BJ (cell line): ENCODE measurements around the gene TXK. TPM values are rescaled to one million over a fixed set of nuclear protein-coding genes. Genes with fewer than 3 reads are reported as not detected.

ENCODE experiments used
- CTCF ChIA-PET: fragments of 350-600 bp; formaldehyde crosslinking; extraction: SDS; loops from one replicate; lab custom pipeline; 2021; ENCODE audit warnings: antibody characterized with exemption, inconsistent platforms; lab: Yijun Ruan, JAX
- POLR2A ChIA-PET: fragments of 300-600 bp; sonication (Branson Sonifier 250); formaldehyde crosslinking; extraction: SDS; loops from one replicate; lab custom pipeline; 2021; ENCODE audit warnings: antibody characterized with exemption; lab: Charles Lee
- DNase-seq: peaks from one replicate; pipeline ENCODE4 v3.0.0-alpha.2; 2011; ENCODE audit warnings: low read depth
- H3K27me3 ChIP-seq: 2 replicates; pipeline ENCODE4 v1.6.0; 2011; ENCODE audit warnings: low read length; ENCODE audit not compliant: control insufficient read depth, insufficient read depth
- H3K36me3 ChIP-seq: 2 replicates; pipeline ENCODE4 v1.5.1; 2011; ENCODE audit warnings: low read length; ENCODE audit not compliant: control insufficient read depth, insufficient read depth
- H3K4me3 ChIP-seq: 2 replicates; pipeline ENCODE4 v1.5.1; 2011; ENCODE audit warnings: low read depth, mild to moderate bottlenecking, control low read depth, low read length
- polyA minus RNA-seq: library from RNA; depleted of rRNA, polyadenylated mRNA; stranded (reverse); fragments of >200 nt; gene quantifications from 2 replicates; pipeline ENCODE4 v1.2.3, GENCODE V29; 2011; rRNA and poly(A)+ RNA removed
- polyA plus RNA-seq: library from polyadenylated mRNA; depleted of rRNA; stranded (reverse); fragments of >200 nt; gene quantifications from 2 replicates; pipeline ENCODE4 v1.2.3, GENCODE V29; 2011; rRNA removed
- TF ChIP-seq, protein P1 (sequence below): IDR thresholded peaks from 2 replicates; pipeline ENCODE4 v1.5.1; 2011; ENCODE audit warnings: low read depth, mild to moderate bottlenecking, control low read depth, inconsistent platforms, low read length, moderate library complexity; ENCODE audit not compliant: insufficient read depth

TXK gene
- polyA plus RNA-seq = 0.10 TPM in 1 of 2 replicates, not detected in the other
- 0.33 TPM in 1 of 2 replicates, not detected in the other for polyA minus RNA-seq

DNA sequence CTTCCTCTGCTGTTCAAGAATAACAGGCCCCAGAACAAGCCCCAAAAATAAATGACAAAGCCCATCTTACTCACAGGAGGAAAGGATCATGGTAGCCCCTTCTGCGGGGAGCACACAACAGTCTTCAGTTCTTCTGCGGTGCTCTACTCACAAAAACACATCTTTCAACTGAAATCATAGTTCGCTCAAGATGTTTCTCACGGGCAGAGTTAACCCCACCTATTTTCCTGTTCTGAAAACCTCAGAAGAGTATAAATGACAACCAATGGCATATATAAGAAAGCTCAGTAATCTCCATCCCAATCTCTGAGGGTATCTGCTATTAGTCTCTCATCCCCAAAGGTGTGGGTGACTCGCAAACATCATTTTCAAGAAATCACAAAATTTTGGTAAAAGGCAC is at the start of gene TXK:
TXK (minus strand) TSS at position 170 of the 400 bp plus-strand sequence; CDS start at position 90, 80 bp downstream.
- TF ChIP-seq, protein P1, sequence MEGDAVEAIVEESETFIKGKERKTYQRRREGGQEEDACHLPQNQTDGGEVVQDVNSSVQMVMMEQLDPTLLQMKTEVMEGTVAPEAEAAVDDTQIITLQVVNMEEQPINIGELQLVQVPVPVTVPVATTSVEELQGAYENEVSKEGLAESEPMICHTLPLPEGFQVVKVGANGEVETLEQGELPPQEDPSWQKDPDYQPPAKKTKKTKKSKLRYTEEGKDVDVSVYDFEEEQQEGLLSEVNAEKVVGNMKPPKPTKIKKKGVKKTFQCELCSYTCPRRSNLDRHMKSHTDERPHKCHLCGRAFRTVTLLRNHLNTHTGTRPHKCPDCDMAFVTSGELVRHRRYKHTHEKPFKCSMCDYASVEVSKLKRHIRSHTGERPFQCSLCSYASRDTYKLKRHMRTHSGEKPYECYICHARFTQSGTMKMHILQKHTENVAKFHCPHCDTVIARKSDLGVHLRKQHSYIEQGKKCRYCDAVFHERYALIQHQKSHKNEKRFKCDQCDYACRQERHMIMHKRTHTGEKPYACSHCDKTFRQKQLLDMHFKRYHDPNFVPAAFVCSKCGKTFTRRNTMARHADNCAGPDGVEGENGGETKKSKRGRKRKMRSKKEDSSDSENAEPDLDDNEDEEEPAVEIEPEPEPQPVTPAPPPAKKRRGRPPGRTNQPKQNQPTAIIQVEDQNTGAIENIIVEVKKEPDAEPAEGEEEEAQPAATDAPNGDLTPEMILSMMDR = no peak

GRCh38 chr4:48180234-48180633 is 46.2 kb upstream of the TXK start:
- TF ChIP-seq, protein P1 = no peak
- ChIA-PET CTCF (no interaction called here), POLR2A (no interaction called here)
- no peak for DNase-seq
- Histone ChIP-seq H3K4me3 (no peak overlapping the region), H3K27me3 (no peaks in the 10 kb centered on the region), H3K36me3 (no peaks in the 10 kb centered on the region)

More for the DNA sequence above, at the start of gene TXK:
- no peak for DNase-seq
- H3K36me3 ChIP-seq = no peaks in the 10 kb centered on the region
- CTCF ChIA-PET = interaction anchor here (0.9 kb wide), 1 partner anchor 48 kb away, joined by 5 read pairs; no protein-coding TSS in a partner anchor
- no peaks in the 10 kb centered on the region for H3K27me3 ChIP-seq
- no peak within 1 kb of the TSS for H3K4me3 ChIP-seq
- POLR2A ChIA-PET = interaction anchor here (0.6 kb wide), 1 partner anchor 21 kb away, joined by 3 read pairs; no protein-coding TSS in a partner anchor

DNA sequence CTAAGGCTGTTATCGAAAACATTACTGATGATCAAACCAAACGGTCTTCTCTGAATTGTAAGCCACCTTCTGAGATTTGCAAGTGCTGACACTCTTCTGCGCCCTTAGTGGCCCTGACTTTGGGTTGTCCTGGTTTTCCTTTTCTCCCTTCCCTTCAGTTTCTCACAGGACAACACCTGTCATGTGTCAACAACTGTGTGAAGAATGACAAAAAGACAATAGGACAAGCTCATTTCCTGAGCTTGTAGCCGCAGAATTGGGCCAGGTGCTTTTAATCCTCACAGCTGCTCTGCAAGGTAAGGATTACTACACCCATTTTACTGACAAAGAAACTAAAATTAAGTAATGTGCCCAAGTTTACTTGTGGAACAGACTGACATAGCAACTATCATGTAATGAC is 44.9 kb upstream of the TXK start:
- CTCF ChIA-PET = no interaction called here
- H3K36me3 ChIP-seq = no peaks in the 10 kb centered on the region
- H3K4me3 ChIP-seq = no peak overlapping the region
- TF ChIP-seq, protein P1 = no peak
- no peaks in the 10 kb centered on the region for H3K27me3 ChIP-seq
- POLR2A ChIA-PET = no interaction called here
- no peak for DNase-seq

DNA sequence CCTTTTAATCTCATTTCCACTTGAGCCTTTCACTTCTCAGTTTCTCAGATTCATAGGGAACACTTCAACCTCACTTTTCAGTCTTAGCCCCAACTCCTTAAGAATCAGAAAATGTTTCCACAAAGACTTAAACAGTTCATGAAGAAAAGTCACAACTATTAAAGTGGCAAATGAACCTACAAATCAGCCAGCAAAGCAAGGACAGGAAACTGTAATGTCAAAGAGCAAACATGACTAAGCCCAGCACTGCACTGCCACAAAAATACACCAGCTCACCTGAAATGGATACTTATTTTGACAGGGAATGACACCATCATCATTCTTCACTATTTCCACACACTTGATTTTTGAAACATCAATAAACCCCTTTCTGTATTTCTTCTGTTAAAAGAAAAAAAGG is 41.8 kb upstream of the TXK start:
- POLR2A ChIA-PET = no interaction called here
- Histone ChIP-seq H3K36me3 (no peaks in the 10 kb centered on the region), H3K4me3 (no peak overlapping the region), H3K27me3 (no peaks in the 10 kb centered on the region)
- DNase-seq = no peak
- CTCF ChIA-PET = interaction anchor here (0.6 kb wide), 1 partner anchor 770 kb away, joined by 3 read pairs; no protein-coding TSS in a partner anchor
- TF ChIP-seq, protein P1 = no peak

GRCh38 chr4:48175328-48175727 is 41.3 kb upstream of the TXK start:
- no peak for DNase-seq
- ChIA-PET POLR2A (no interaction called here), CTCF (interaction anchor here (0.5 to 1.2 kb wide), 3 partner anchors 35 to 771 kb away, joined by 3 to 4 read pairs (median 3); no protein-coding TSS in a partner anchor)
- TF ChIP-seq, protein P1 = no peak
- Histone ChIP-seq H3K36me3 (no peaks in the 10 kb centered on the region), H3K4me3 (no peak overlapping the region), H3K27me3 (no peaks in the 10 kb centered on the region)
